HG03135 (cell line): Measurements from ENCODE around the gene TOR3A.

Experiments used
- ATAC-seq: cut with Tn5 transposase; IDR thresholded peaks from one replicate; pipeline ENCODE4 v1.9.1; 2021; ENCODE audit warnings: mild to moderate bottlenecking, moderate library complexity; ENCODE audit not compliant: unreplicated experiment

TOR3A gene

GRCh38 chr1:179142889-179143299 is 61.0 kb downstream of the TOR3A start:
- no peak for ATAC-seq

- ATAC-seq: no peak
Observed at GRCh38 chr1:179143322-179143721, 61.5 kb downstream of the TOR3A start.

- no peak for ATAC-seq
Observed at GRCh38 chr1:179144626-179145025, 62.8 kb downstream of the TOR3A start.

- ATAC-seq: no peak
Observed at GRCh38 chr1:179145521-179145920, 63.7 kb downstream of the TOR3A start.
